ENCODE data around the gene GJD2. TPM values are rescaled to one million over a fixed set of nuclear protein-coding genes. Genes with fewer than 3 reads are reported as not detected.

GJD2 gene
- total and polyA plus RNA-seq, 4 donors, result 0.13 TPM; not detected in 3

DNA sequence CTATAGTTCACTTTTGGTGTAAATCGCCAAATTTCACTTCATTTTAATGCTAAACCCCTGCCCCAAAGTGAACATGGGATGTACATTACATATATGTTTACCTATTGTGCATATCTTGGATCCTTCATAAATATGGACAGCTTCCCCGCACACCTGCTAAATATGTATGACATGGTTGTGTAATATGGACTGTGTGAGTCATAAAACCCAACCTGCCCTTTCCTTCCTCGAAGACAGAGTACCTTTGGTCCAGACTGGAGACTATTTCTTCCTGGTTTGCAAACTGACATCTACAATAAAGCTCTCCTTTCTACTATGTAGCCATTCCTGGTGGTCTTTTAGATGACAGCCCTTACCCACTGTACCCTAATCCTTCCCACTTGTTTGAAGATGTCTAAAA is 28.1 kb upstream of the GJD2 start:
- Histone ChIP-seq H3K27ac (ENCODE audit: low read depth in 1 of 2, low read length in 2 of 2) (no peak overlapping the region), H3K9me3 (ENCODE audit: control insufficient read depth, low read length) (no peaks in the 10 kb centered on the region), H3K4me3 (ENCODE audit: low read length in 2 of 2) (no peak overlapping the region), H3K27me3 (ENCODE audit: control insufficient read depth in 1 of 2, insufficient read depth in 2 of 2, low read length in 1 of 2) (no peaks in the 10 kb centered on the region), H3K4me1 (ENCODE audit: control insufficient read depth in 1 of 2, insufficient read depth in 2 of 2, low read length in 2 of 2) (peaks cover 0 to 5% of the 10 kb centered on the region in 2 donors), H3K36me3 (ENCODE audit: control insufficient read depth in 1 of 2, insufficient read depth in 2 of 2, low read length in 1 of 2) (no peaks in the 10 kb centered on the region)
- 90 to 91% methylated on average over 3 of the region's 3 CpGs for WGBS, 2 donors
- DNase-seq (no peak), ATAC-seq (ENCODE audit: low FRiP score) (no peak)
- intact Hi-C loops (cut with DNase I), result no loop called here

DNA sequence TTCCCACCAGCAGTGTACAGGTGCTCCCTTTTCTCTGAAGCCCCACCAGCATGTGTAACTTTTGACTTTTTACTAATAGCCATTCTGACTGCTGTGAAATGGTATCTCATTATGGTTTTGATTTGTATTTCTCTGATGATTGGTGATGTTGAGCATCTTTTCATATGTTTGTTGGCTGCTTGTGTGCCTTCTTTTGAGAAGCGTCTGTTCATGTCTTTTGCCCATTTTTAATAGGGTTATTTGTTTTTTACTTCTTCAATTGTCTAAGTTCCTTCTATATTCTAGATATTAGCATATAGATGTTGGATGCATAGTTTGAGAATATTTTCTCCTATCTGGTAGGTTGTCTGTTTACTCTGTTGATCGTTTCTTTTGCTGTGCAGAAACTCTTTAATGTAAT is 25.9 kb upstream of the GJD2 start:
- Histone ChIP-seq H3K27ac (ENCODE audit: low read depth in 1 of 2, low read length in 2 of 2) (no peak overlapping the region), H3K27me3 (ENCODE audit: control insufficient read depth in 1 of 2, insufficient read depth in 2 of 2, low read length in 1 of 2) (no peaks in the 10 kb centered on the region), H3K9me3 (ENCODE audit: control insufficient read depth, low read length) (no peaks in the 10 kb centered on the region), H3K4me1 (ENCODE audit: control insufficient read depth in 1 of 2, insufficient read depth in 2 of 2, low read length in 2 of 2) (peaks cover 0 to 5% of the 10 kb centered on the region in 2 donors), H3K36me3 (ENCODE audit: control insufficient read depth in 1 of 2, insufficient read depth in 2 of 2, low read length in 1 of 2) (no peaks in the 10 kb centered on the region), H3K4me3 (ENCODE audit: low read length in 2 of 2) (no peak overlapping the region)
- DNase-seq, result no peak
- WGBS, 2 donors, result 73 to 76% methylated on average over 2 of the region's 2 CpGs
- intact Hi-C loops (cut with DNase I), result no loop called here
- no peak for ATAC-seq (ENCODE audit: low FRiP score)

DNA sequence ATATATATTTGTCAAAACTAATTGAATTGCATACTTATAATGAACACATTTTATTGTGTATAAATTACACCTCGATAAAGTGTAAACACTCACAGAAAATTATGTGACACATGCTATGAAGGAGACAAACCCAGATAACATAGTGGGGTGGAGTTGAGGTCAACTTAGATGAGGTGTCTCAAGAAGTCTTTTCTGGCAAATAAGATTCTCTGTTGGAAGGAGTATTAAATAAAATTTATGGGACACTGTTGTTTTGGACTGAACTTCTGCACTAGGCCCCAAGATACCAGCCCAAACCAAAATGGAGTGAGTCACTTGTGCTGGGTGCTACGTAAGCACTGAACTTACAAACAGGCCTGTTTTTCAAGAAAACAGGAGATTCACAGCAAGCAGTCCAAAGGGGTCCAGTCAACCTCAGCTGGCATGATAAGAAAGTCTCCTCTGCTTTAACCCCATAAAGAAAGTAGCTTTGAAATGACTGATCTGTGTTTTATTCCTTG is 21.9 kb upstream of the GJD2 start:
- no peaks in the 10 kb centered on the region for H3K9me3 ChIP-seq (ENCODE audit: control insufficient read depth, low read length)
- peaks cover 2 to 3% of the 10 kb centered on the region in 2 donors for H3K4me1 ChIP-seq (ENCODE audit: control insufficient read depth in 1 of 2, insufficient read depth in 2 of 2, low read length in 2 of 2)
- 89 to 91% methylated on average over 2 of the region's 2 CpGs for WGBS, 2 donors
- no peak overlapping the region for H3K4me3 ChIP-seq (ENCODE audit: low read length in 2 of 2)
- intact Hi-C loops (cut with DNase I), result no loop called here
- ATAC-seq (ENCODE audit: low FRiP score) (no peak), DNase-seq (no peak)
- H3K27me3 ChIP-seq (ENCODE audit: control insufficient read depth in 1 of 2, insufficient read depth in 2 of 2, low read length in 1 of 2), result no peaks in the 10 kb centered on the region
- H3K27ac ChIP-seq (ENCODE audit: low read depth in 1 of 2, low read length in 2 of 2), result no peak overlapping the region
- no peaks in the 10 kb centered on the region for H3K36me3 ChIP-seq (ENCODE audit: control insufficient read depth in 1 of 2, insufficient read depth in 2 of 2, low read length in 1 of 2)

DNA sequence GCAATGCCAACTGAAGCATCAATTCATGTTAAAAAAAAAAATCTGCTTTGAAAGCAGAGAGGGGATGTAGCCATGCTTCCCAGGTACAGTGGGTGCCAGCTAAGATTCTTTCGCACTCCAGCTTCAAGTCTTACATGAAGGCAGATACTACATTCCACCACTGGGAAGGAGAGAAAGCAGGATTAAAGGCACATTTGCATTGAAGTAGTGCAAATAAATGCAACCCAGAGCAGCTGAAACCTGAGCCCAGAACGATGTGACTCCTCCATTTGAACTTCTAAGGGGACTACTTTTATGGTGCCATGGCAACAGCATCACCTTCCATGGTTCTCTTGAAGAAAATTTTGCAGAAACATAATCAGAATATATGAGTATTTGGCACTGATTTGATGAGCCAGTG is 19.1 kb upstream of the GJD2 start:
- WGBS, 2 donors, result 35 to 37% methylated on average over 2 of the region's 2 CpGs
- Histone ChIP-seq H3K27me3 (ENCODE audit: control insufficient read depth in 1 of 2, insufficient read depth in 2 of 2, low read length in 1 of 2) (no peaks in the 10 kb centered on the region), H3K4me1 (ENCODE audit: control insufficient read depth in 1 of 2, insufficient read depth in 2 of 2, low read length in 2 of 2) (peaks cover 2 to 3% of the 10 kb centered on the region in 2 donors), H3K27ac (ENCODE audit: low read depth in 1 of 2, low read length in 2 of 2) (no peak overlapping the region), H3K36me3 (ENCODE audit: control insufficient read depth in 1 of 2, insufficient read depth in 2 of 2, low read length in 1 of 2) (no peaks in the 10 kb centered on the region), H3K4me3 (ENCODE audit: low read length in 2 of 2) (no peak overlapping the region), H3K9me3 (ENCODE audit: control insufficient read depth, low read length) (no peaks in the 10 kb centered on the region)
- no peak for ATAC-seq (ENCODE audit: low FRiP score)
- no peak for DNase-seq
- intact Hi-C loops (cut with DNase I), result no loop called here

DNA sequence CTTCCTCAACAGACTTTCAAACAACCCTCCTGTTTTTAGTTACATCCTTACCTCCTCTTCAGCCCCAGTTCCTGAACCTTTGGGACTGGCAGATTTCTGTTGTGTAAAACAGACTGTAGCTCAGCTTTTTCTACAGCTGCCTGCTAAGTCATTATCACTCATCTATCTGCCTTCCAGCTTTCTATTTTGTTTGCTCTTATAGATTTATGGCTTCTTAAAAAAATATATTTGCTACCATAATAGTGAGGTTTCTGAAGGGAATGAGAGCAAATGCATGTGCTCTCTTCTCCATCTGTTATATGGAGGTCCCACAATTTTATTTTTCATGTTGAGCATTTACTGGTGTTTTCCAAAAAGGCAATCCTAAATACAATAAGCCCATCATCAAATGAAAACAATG is 18.2 kb upstream of the GJD2 start:
- intact Hi-C loops (cut with DNase I), result no loop called here
- H3K4me1 ChIP-seq (ENCODE audit: control insufficient read depth in 1 of 2, insufficient read depth in 2 of 2, low read length in 2 of 2), result peaks cover 2 to 3% of the 10 kb centered on the region in 2 donors
- ATAC-seq (ENCODE audit: low FRiP score) (no peak), DNase-seq (no peak)
- H3K9me3 ChIP-seq (ENCODE audit: control insufficient read depth, low read length), result no peaks in the 10 kb centered on the region
- no peaks in the 10 kb centered on the region for H3K36me3 ChIP-seq (ENCODE audit: control insufficient read depth in 1 of 2, insufficient read depth in 2 of 2, low read length in 1 of 2)
- no peaks in the 10 kb centered on the region for H3K27me3 ChIP-seq (ENCODE audit: control insufficient read depth in 1 of 2, insufficient read depth in 2 of 2, low read length in 1 of 2)
- no peak overlapping the region for H3K27ac ChIP-seq (ENCODE audit: low read depth in 1 of 2, low read length in 2 of 2)
- no peak overlapping the region for H3K4me3 ChIP-seq (ENCODE audit: low read length in 2 of 2)

DNA sequence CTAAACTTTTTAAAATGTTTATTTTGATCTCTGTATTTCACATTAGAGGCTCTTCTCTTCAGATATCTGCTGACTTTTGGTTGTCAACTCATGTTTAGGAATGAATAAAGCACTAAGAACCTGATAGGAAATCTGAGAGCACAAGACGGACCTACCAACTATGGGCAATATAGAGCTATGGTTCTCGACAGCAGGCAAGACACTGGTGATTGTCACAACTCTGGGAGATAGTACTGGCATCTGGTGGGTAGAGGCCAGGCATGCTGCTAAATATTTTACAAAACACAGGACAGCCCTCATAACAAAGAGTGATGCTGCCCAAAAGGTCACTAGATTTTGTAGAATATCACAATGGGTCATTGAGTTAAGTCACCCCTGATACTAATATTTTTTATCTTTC is 17.5 kb upstream of the GJD2 start:
- intact Hi-C loops (cut with DNase I), result no loop called here
- Histone ChIP-seq H3K9me3 (ENCODE audit: control insufficient read depth, low read length) (no peaks in the 10 kb centered on the region), H3K36me3 (ENCODE audit: control insufficient read depth in 1 of 2, insufficient read depth in 2 of 2, low read length in 1 of 2) (no peaks in the 10 kb centered on the region), H3K4me3 (ENCODE audit: low read length in 2 of 2) (no peak overlapping the region), H3K4me1 (ENCODE audit: control insufficient read depth in 1 of 2, insufficient read depth in 2 of 2, low read length in 2 of 2) (peaks cover 2 to 3% of the 10 kb centered on the region in 2 donors), H3K27ac (ENCODE audit: low read depth in 1 of 2, low read length in 2 of 2) (no peak overlapping the region), H3K27me3 (ENCODE audit: control insufficient read depth in 1 of 2, insufficient read depth in 2 of 2, low read length in 1 of 2) (no peaks in the 10 kb centered on the region)
- 76% methylated on average over 2 of the region's 2 CpGs for WGBS, 2 donors
- ATAC-seq (ENCODE audit: low FRiP score), result no peak
- DNase-seq, result no peak

DNA sequence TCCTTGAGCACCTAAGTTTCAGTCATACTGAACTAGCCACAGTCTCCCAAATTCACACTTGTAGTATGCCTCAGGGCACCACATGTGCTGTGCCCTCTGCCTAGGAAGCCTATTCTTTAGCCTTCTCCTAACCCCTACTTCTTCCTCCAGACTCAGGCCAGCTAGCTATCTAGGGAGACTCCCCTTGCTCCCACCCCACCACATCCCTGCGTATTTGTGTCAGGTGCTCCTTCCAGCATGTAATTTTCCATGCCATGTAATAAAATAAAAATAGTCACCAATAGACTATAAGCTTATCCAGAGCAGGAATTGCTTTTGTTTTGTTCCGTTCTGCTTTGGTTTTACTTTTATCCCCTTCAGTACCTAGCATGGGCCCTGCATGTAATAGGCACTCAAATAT is 14.9 kb upstream of the GJD2 start:
- intact Hi-C loops (cut with DNase I), result no loop called here
- Histone ChIP-seq H3K27ac (ENCODE audit: low read depth in 1 of 2, low read length in 2 of 2) (no peak overlapping the region), H3K36me3 (ENCODE audit: control insufficient read depth in 1 of 2, insufficient read depth in 2 of 2, low read length in 1 of 2) (no peaks in the 10 kb centered on the region), H3K4me3 (ENCODE audit: low read length in 2 of 2) (no peak overlapping the region), H3K4me1 (ENCODE audit: control insufficient read depth in 1 of 2, insufficient read depth in 2 of 2, low read length in 2 of 2) (peaks cover 2 to 3% of the 10 kb centered on the region in 2 donors), H3K27me3 (ENCODE audit: control insufficient read depth in 1 of 2, insufficient read depth in 2 of 2, low read length in 1 of 2) (no peaks in the 10 kb centered on the region), H3K9me3 (ENCODE audit: control insufficient read depth, low read length) (no peaks in the 10 kb centered on the region)
- 90% methylated on average over 2 of the region's 2 CpGs for WGBS, 2 donors
- ATAC-seq (ENCODE audit: low FRiP score) (no peak), DNase-seq (no peak)

DNA sequence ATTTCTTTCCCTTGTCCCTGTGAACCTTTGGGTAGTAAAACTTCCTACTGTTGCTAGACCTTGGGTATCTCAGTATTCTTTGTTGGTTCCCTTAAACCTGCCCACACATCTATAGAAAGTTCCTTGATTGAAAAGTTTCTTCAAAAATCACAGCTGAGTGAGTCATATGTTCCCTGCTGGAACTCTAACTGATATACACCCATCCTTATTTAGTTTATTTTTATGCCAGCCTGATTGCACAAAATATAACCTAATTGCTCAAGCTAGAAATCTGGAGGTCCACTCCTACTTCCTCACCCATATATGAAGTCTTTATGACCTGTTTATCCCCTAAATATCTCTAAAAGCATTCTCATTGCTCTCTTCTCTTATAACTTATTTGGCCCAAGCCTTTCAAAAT is 13.7 kb upstream of the GJD2 start:
- no peak overlapping the region for H3K27ac ChIP-seq (ENCODE audit: low read depth in 1 of 2, low read length in 2 of 2)
- no peak overlapping the region for H3K4me3 ChIP-seq (ENCODE audit: low read length in 2 of 2)
- no peaks in the 10 kb centered on the region for H3K36me3 ChIP-seq (ENCODE audit: control insufficient read depth in 1 of 2, insufficient read depth in 2 of 2, low read length in 1 of 2)
- peaks cover 0 to under 1% of the 10 kb centered on the region in 2 donors for H3K4me1 ChIP-seq (ENCODE audit: control insufficient read depth in 1 of 2, insufficient read depth in 2 of 2, low read length in 2 of 2)
- H3K9me3 ChIP-seq (ENCODE audit: control insufficient read depth, low read length), result no peaks in the 10 kb centered on the region
- no peaks in the 10 kb centered on the region for H3K27me3 ChIP-seq (ENCODE audit: control insufficient read depth in 1 of 2, insufficient read depth in 2 of 2, low read length in 1 of 2)
- no peak for DNase-seq
- ATAC-seq (ENCODE audit: low FRiP score), result no peak
- intact Hi-C loops (cut with DNase I), result no loop called here

DNA sequence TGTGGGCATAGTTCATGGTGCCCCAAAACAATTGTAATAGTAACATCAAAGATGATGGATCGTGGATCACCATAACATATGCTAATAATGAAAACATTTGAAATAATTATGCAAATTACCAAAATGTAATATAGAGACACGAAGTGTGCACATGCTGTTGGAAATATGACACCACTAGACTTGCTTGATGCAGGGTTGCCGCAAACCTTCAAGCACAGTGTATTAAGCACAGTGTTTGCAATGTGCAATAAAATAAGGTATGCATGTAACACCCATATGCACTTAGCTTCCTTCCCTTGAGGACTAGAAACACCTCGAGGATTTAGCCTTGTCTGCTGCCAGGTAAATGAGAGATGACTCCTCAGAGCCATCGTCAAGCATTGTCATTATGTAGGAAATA is 10.9 kb upstream of the GJD2 start:
- no peak for ATAC-seq (ENCODE audit: low FRiP score)
- intact Hi-C loops (cut with DNase I), result no loop called here
- no peak overlapping the region for H3K4me3 ChIP-seq (ENCODE audit: low read length in 2 of 2)
- no peaks in the 10 kb centered on the region for H3K36me3 ChIP-seq (ENCODE audit: control insufficient read depth in 1 of 2, insufficient read depth in 2 of 2, low read length in 1 of 2)
- H3K4me1 ChIP-seq (ENCODE audit: control insufficient read depth in 1 of 2, insufficient read depth in 2 of 2, low read length in 2 of 2), result no peaks in the 10 kb centered on the region
- H3K9me3 ChIP-seq (ENCODE audit: control insufficient read depth, low read length), result no peaks in the 10 kb centered on the region
- no peak overlapping the region for H3K27ac ChIP-seq (ENCODE audit: low read depth in 1 of 2, low read length in 2 of 2)
- no peak for DNase-seq
- WGBS, 2 donors, result 76 to 77% methylated on average over 5 of the region's 5 CpGs
- no peaks in the 10 kb centered on the region for H3K27me3 ChIP-seq (ENCODE audit: control insufficient read depth in 1 of 2, insufficient read depth in 2 of 2, low read length in 1 of 2)
